K562 (cell line): ENCODE results near the gene ADAM8. TPM values are rescaled to one million over a fixed set of nuclear protein-coding genes. Genes with fewer than 3 reads are reported as not detected.

ENCODE experiments used
- ATAC-seq: fragments of 200-7000 bp; cut with Tn5 transposase; 3 replicates; pipeline ENCODE4 v1.9.1; 2020; ENCODE audit warnings: moderate library complexity
- BruUV-seq: library from RNA; stranded (reverse); fragments of 400-500 nt; replicated peaks from 2 replicates; lab custom pipeline; 2021; lab: Mats Ljungman, UMichigan
- CTCF ChIA-PET: fragments of 300-600 bp; formaldehyde crosslinking; extraction: SDS; loops from one replicate; lab custom pipeline; 2021; ENCODE audit warnings: low intra/inter-chr PET ratio; lab: Yijun Ruan, JAX
- POLR2A ChIA-PET: fragments of 300-600, 350-650 bp; sonication (Branson Sonifier 250); formaldehyde crosslinking; extraction: SDS; loops from one replicate; lab custom pipeline; 2021; ENCODE audit warnings: antibody characterized with exemption, inconsistent platforms; lab: Yijun Ruan, JAX
- DNase-seq, 4 experiments: peaks; one replicate each; pipeline versions ENCODE4 v3.0.0 to v3.0.0-alpha.2; 2011 to 2018; ENCODE audit warnings: low spot score in 3 of 4, mixed read lengths in 3 of 4; ENCODE audit errors: extremely low read depth in 1 of 4
- FAIRE-seq: peaks from 2 replicates; lab custom pipeline; 2011; peaks lifted over from hg19 to GRCh38; lab: Jason Lieb, UNC
- H2AFZ ChIP-seq: 2 replicates; pipeline ENCODE4 v1.6.0; 2011; ENCODE audit warnings: low read depth, low read length, control low read depth, inconsistent platforms
- H3K27ac ChIP-seq: fragments of 200-600 bp; 3 replicates; pipeline ENCODE4 v1.8.0; 2011; ENCODE audit warnings: low read depth, mild to moderate bottlenecking, control low read depth, inconsistent platforms, low read length, moderate library complexity, mixed read lengths; ENCODE audit errors: extremely low read depth
- H3K27me3 ChIP-seq, 2 experiments: fragments of 300-600 bp in 1 of 2; 2 replicates in 1 of 2; 3 replicates in 1 of 2; pipeline versions ENCODE4 v1.6.0 to v1.8.0; 2011; ENCODE audit warnings: inconsistent platforms in 2 of 2, low read length in 2 of 2, mild to moderate bottlenecking in 1 of 2, mixed read lengths in 1 of 2, moderate library complexity in 1 of 2; ENCODE audit not compliant: control insufficient read depth in 2 of 2, insufficient read depth in 2 of 2
- H3K36me3 ChIP-seq: fragments of 300-600 bp; 3 replicates; pipeline ENCODE4 v1.8.0; 2011; ENCODE audit warnings: mild to moderate bottlenecking, low read length, inconsistent platforms; ENCODE audit not compliant: control insufficient read depth, insufficient read depth
- H3K4me1 ChIP-seq, 2 experiments: fragments of 200-600 bp in 1 of 2; replicated peaks in 1 of 2; 2 replicates in 1 of 2; 3 replicates in 1 of 2; pipeline versions ENCODE4 v1.5.1 to v1.8.0; 2011; ENCODE audit warnings: inconsistent platforms in 2 of 2, low read length in 2 of 2, mild to moderate bottlenecking in 1 of 2, mixed read lengths in 1 of 2, moderate library complexity in 1 of 2; ENCODE audit not compliant: control insufficient read depth in 2 of 2, insufficient read depth in 2 of 2
- H3K4me2 ChIP-seq: 2 replicates; pipeline ENCODE4 v1.6.1; 2011; ENCODE audit warnings: low read length, control low read depth, inconsistent platforms, mixed read lengths; ENCODE audit not compliant: insufficient read depth
- H3K4me3 ChIP-seq: fragments of 200-600 bp; sonication (generic), shearing (Covaris generic); 2 replicates; pipeline ENCODE4 v1.5.1; 2016; ENCODE audit warnings: control low read depth, inconsistent platforms
- H3K79me2 ChIP-seq: fragments of 200-600 bp; 3 replicates; pipeline ENCODE4 v1.8.0; 2011; ENCODE audit warnings: low read length, inconsistent platforms; ENCODE audit not compliant: control insufficient read depth, insufficient read depth
- H3K9ac ChIP-seq, 2 experiments: 2 replicates each; pipeline versions ENCODE4 v1.6.0 to v1.6.1; 2011; ENCODE audit warnings: low read depth in 2 of 2, low read length in 2 of 2, control low read depth in 1 of 2, inconsistent platforms in 1 of 2, mild to moderate bottlenecking in 1 of 2, mixed read lengths in 1 of 2; ENCODE audit not compliant: insufficient read depth in 1 of 2
- H3K9me1 ChIP-seq: one replicate; pipeline ENCODE4 v1.6.0; 2011; ENCODE audit warnings: inconsistent platforms, mild to moderate bottlenecking, low read length, moderate library complexity; ENCODE audit not compliant: control insufficient read depth, insufficient read depth
- H3K9me3 ChIP-seq: replicated peaks from 2 replicates; pipeline ENCODE4 v1.5.1; 2011; ENCODE audit warnings: low read depth, low read length, inconsistent platforms; ENCODE audit not compliant: control insufficient read depth, insufficient read depth
- H4K20me1 ChIP-seq: replicated peaks from 2 replicates; pipeline ENCODE4 v1.6.1; 2011; ENCODE audit warnings: low read length, inconsistent platforms, mixed read lengths; ENCODE audit not compliant: control insufficient read depth, insufficient read depth
- CBX1 ChIP-seq: sonication (generic); IDR thresholded peaks from 2 replicates; pipeline ENCODE4 v1.6.1; 2016; ENCODE audit warnings: antibody characterized with exemption, low read depth, mild to moderate bottlenecking
- EP300 ChIP-seq: IDR thresholded peaks from 2 replicates; pipeline ENCODE4 v1.6.1; 2012; ENCODE audit warnings: low read length, improper control_type of control experiment
- FOXM1 ChIP-seq, 2 experiments: fragments of 450-650 bp in 1 of 2; sonication (generic) in 1 of 2; formaldehyde crosslinking in 1 of 2; IDR thresholded peaks; 2 replicates each; pipeline versions ENCODE4 v1.6.1 to v1.9.0; 2017 to 2022; ENCODE audit warnings: low read depth in 2 of 2, mild to moderate bottlenecking in 2 of 2, missing genetic modification reagents in 1 of 2, moderate library complexity in 1 of 2
- PCBP2 ChIP-seq: fragments of 200-400 bp; formaldehyde crosslinking; IDR thresholded peaks from 2 replicates; pipeline ENCODE4 v1.6.1; 2018; ENCODE audit warnings: low read length, low read depth, mild to moderate bottlenecking, moderate library complexity; ENCODE audit not compliant: poor library complexity, severe bottlenecking
- PHB2 ChIP-seq: fragments of 450-650 bp; IDR thresholded peaks from 2 replicates; pipeline ENCODE4 v1.6.1; 2017; ENCODE audit warnings: low read depth
- RFX7 ChIP-seq: fragments of 250-450 bp; sonication (Bioruptor Pico); IDR thresholded peaks from 2 replicates; pipeline ENCODE4 v1.5.1; 2021; ENCODE audit warnings: mild to moderate bottlenecking
- ZBTB5 ChIP-seq: fragments of 450-650 bp; IDR thresholded peaks from 2 replicates; pipeline ENCODE4 v1.6.1; 2017; ENCODE audit warnings: antibody characterized with exemption
- WGBS: fragments of 100-300 bp; shearing (Covaris generic); methylation state at CpG from one replicate; pipeline ENCODE4 v1.1.6; 2016; ENCODE audit warnings: low coverage, mixed read lengths; ENCODE audit not compliant: insufficient coverage; ENCODE audit errors: missing lambda C conversion rate; 5-methylcytosine and 5-hydroxymethylcytosine counted together
- in situ Hi-C: fragments of 300-500 bp; cut with MboI; formaldehyde crosslinking; loops from 4 replicates; pipeline ENCODE4 v1.15.0; 2018; ENCODE audit warnings: inconsistent platforms, mixed read lengths
- intact Hi-C: fragments of 100-400 bp; cut with micrococcal nuclease; formaldehyde crosslinking; loops from 2 replicates; pipeline ENCODE4 v1.14.2; 2022
- polyA plus RNA-seq, 8 experiments: library from polyadenylated mRNA; depleted of rRNA in 4 of 8; stranded (reverse) in 5 of 8; unstranded in 3 of 8; fragments of >200 nt; fragmentation: Nextera tagmentation in 2 of 8; fragmentation: Illumina TruSeq in 1 of 8; extraction: Ambion mirVana in 2 of 8; extraction: Trizol in 1 of 8; gene quantifications; 2 replicates each; pipeline versions ENCODE4 v1.2.1 to v1.2.3, GENCODE V29; 2011 to 2014; ENCODE audit warnings: inconsistent platforms in 1 of 8, missing spikeins in 1 of 8
- total RNA-seq, 7 experiments: library from RNA; depleted of rRNA in 6 of 7; stranded (reverse); fragments of >200 nt in 6 of 7; fragmentation: Illumina TruSeq in 2 of 7; extraction: Trizol in 2 of 7; gene quantifications; 2 replicates each; pipeline versions ENCODE4 v1.2.1 to v1.2.3, GENCODE V29; 2011 to 2021; ENCODE audit warnings: low replicate concordance in 1 of 7

Gene ADAM8
- total and polyA plus RNA-seq, 9 of the 15 experiments (the other 6 are each of a cell fraction or from before 2014, with no cell fraction given): 0.07 to 7.0 (median 1.1) TPM

- ATAC-seq (no peak), FAIRE-seq (no peak), DNase-seq (no peak)
- Histone ChIP-seq H3K27ac (no peak overlapping the region), H3K9ac (no peak overlapping the region), H3K4me2 (no peak overlapping the region), H4K20me1 (no peaks in the 10 kb centered on the region), H3K4me1 (peaks cover 0 to 41% of the 10 kb centered on the region in 2 experiments; a peak in 2 of 5 replicates), H3K9me1 (no peaks in the 10 kb centered on the region), H3K79me2 (no peaks in the 10 kb centered on the region), H3K9me3 (no peaks in the 10 kb centered on the region), H3K36me3 (no peaks in the 10 kb centered on the region), H2AFZ (no peak overlapping the region), H3K4me3 (no peak overlapping the region), H3K27me3 (no peaks in the 10 kb centered on the region)
- TF ChIP-seq ZBTB5: no peak
- TF ChIP-seq EP300: no peak
- TF ChIP-seq FOXM1 (IDR thresholded peaks at IDR 0.05; ENCODE audit: low read depth): no peak
- TF ChIP-seq FOXM1 (CRISPR knock-in tag; IDR thresholded peaks at IDR 0.05; ENCODE audit: low read depth): no peak
- TF ChIP-seq PHB2: no peak
- TF ChIP-seq RFX7: no peak
- TF ChIP-seq PCBP2: no peak
- no peak for TF ChIP-seq CBX1
- WGBS: 100% methylated on average over 1 of the region's 103 CpGs
- BruUV-seq: no TSS peak
- ChIA-PET POLR2A (interaction anchor here (0.6 kb wide), 1 partner anchor 21 kb away, joined by 3 read pairs; no protein-coding TSS in a partner anchor), CTCF (no interaction called here)
- intact Hi-C loops: no loop called here
- in situ Hi-C loops: no loop called here
Observed at GRCh38 chr10:133236401-133237240, 40.0 kb downstream of the ADAM8 start.
